Stimulated activated CD4-positive, alpha-beta T cell treated with anti-CD3 and anti-CD28 coated beads, Interleukin-2, amount 100 ng/mL, for 4 hours (primary cell): ENCODE measurements around the gene KCNIP3.

Experiments
- DNase-seq: peaks from one replicate; pipeline ENCODE4 v3.0.0-alpha.2; 2020; ENCODE audit warnings: low read depth

KCNIP3 gene

GRCh38 chr2:95296011-95296410, 1.1 kb upstream of the KCNIP3 start:
- no peak for DNase-seq

GRCh38 chr2:95297639-95298395, 670 bp downstream of the KCNIP3 start:
- DNase-seq, result no peak

- no peak for DNase-seq
Observed at GRCh38 chr2:95298486-95299111, 1.5 kb downstream of the KCNIP3 start.

GRCh38 chr2:95299961-95300360, 2.8 kb downstream of the KCNIP3 start:
- no peak for DNase-seq

- DNase-seq, result no peak
Observed at GRCh38 chr2:95300450-95300849, 3.3 kb downstream of the KCNIP3 start.

GRCh38 chr2:95301186-95301585, 4.0 kb downstream of the KCNIP3 start:
- DNase-seq, result no peak

- no peak for DNase-seq
Observed at GRCh38 chr2:95301876-95302641, 4.9 kb downstream of the KCNIP3 start.

- no peak for DNase-seq
Observed at GRCh38 chr2:95303191-95303919, 6.2 kb downstream of the KCNIP3 start.

GRCh38 chr2:95305380-95306061, 8.4 kb downstream of the KCNIP3 start:
- DNase-seq, result no peak

- no peak for DNase-seq
Observed at GRCh38 chr2:95306336-95306895, 9.3 kb downstream of the KCNIP3 start.

- no peak for DNase-seq
Observed at GRCh38 chr2:95307036-95307435, 9.9 kb downstream of the KCNIP3 start.

- no peak for DNase-seq
Observed at GRCh38 chr2:95307878-95308277, 10.7 kb downstream of the KCNIP3 start.

GRCh38 chr2:95308426-95308990, 11.4 kb downstream of the KCNIP3 start:
- no peak for DNase-seq

GRCh38 chr2:95309599-95309998, 12.5 kb downstream of the KCNIP3 start:
- no peak for DNase-seq

- DNase-seq, result no peak
Observed at GRCh38 chr2:95310216-95310615, 13.1 kb downstream of the KCNIP3 start.

GRCh38 chr2:95310651-95311050, 13.5 kb downstream of the KCNIP3 start:
- no peak for DNase-seq

- DNase-seq, result no peak
Observed at GRCh38 chr2:95311815-95312542, 14.8 kb downstream of the KCNIP3 start.

GRCh38 chr2:95312543-95313201, 15.5 kb downstream of the KCNIP3 start:
- no peak for DNase-seq

GRCh38 chr2:95313296-95314131, 16.4 kb downstream of the KCNIP3 start:
- DNase-seq, result no peak
